Neural cell (in vitro differentiated cells): Measurements from ENCODE around the gene SOCS7.

Experiments
- CTCF ChIP-seq: fragments of 450-650 bp; IDR thresholded peaks from 2 replicates; pipeline ENCODE4 v1.5.1; 2014; ENCODE audit warnings: antibody characterized with exemption, mild to moderate bottlenecking, moderate library complexity; ENCODE audit not compliant: poor library complexity, severe bottlenecking
- EP300 ChIP-seq: fragments of 450-650 bp; conservative IDR thresholded peaks from 2 replicates; pipeline ENCODE4 v1.6.1; 2014; ENCODE audit warnings: antibody characterized with exemption, mild to moderate bottlenecking, moderate library complexity; ENCODE audit not compliant: poor library complexity, severe bottlenecking
- EZH2 ChIP-seq: fragments of 200-600, 300-800 bp; shearing (Covaris generic), sonication (generic); IDR thresholded peaks from 2 replicates; pipeline ENCODE4 v1.6.1; 2014; ENCODE audit warnings: antibody characterized with exemption, low read length, borderline replicate concordance, mild to moderate bottlenecking; ENCODE audit not compliant: insufficient read depth, poor library complexity, severe bottlenecking
- MXI1 ChIP-seq: fragments of 450-650 bp; conservative IDR thresholded peaks from 2 replicates; pipeline ENCODE4 v1.6.1; 2014; ENCODE audit warnings: antibody characterized with exemption, mild to moderate bottlenecking; ENCODE audit not compliant: poor library complexity, severe bottlenecking
- RAD21 ChIP-seq: fragments of 450-650 bp; conservative IDR thresholded peaks from 2 replicates; pipeline ENCODE4 v1.6.1; 2014; ENCODE audit warnings: antibody characterized with exemption, mild to moderate bottlenecking, moderate library complexity
- REST ChIP-seq: IDR thresholded peaks from 2 replicates; pipeline ENCODE4 v1.6.1; 2012; ENCODE audit warnings: borderline replicate concordance
- TAF1 ChIP-seq: IDR thresholded peaks from 2 replicates; pipeline ENCODE4 v1.6.1; 2012; ENCODE audit warnings: low read depth

- no peak for TF ChIP-seq RAD21
- no peak for TF ChIP-seq CTCF
- no peak for TF ChIP-seq EP300
- no peak for TF ChIP-seq REST
- no peak for TF ChIP-seq TAF1
- TF ChIP-seq MXI1 = no peak
- TF ChIP-seq EZH2 = no peak
Observed at GRCh38 chr17:38401459-38401858, 49.8 kb downstream of the SOCS7 start.
